C1 segment of cervical spinal cord (tissue), 14 donors: ENCODE results near the gene APOBEC3C.
"Not testable (repeated sequence)": the region's sequence is repeated elsewhere in the genome, so short reads cannot be mapped to it uniquely, and the experiment has no call there.

ENCODE experiments used
- DNase-seq, 14 donors: peaks; one replicate each; lab custom pipeline; 2025; lab: John Stamatoyannopoulos, UW

The APOBEC3C gene

DNA sequence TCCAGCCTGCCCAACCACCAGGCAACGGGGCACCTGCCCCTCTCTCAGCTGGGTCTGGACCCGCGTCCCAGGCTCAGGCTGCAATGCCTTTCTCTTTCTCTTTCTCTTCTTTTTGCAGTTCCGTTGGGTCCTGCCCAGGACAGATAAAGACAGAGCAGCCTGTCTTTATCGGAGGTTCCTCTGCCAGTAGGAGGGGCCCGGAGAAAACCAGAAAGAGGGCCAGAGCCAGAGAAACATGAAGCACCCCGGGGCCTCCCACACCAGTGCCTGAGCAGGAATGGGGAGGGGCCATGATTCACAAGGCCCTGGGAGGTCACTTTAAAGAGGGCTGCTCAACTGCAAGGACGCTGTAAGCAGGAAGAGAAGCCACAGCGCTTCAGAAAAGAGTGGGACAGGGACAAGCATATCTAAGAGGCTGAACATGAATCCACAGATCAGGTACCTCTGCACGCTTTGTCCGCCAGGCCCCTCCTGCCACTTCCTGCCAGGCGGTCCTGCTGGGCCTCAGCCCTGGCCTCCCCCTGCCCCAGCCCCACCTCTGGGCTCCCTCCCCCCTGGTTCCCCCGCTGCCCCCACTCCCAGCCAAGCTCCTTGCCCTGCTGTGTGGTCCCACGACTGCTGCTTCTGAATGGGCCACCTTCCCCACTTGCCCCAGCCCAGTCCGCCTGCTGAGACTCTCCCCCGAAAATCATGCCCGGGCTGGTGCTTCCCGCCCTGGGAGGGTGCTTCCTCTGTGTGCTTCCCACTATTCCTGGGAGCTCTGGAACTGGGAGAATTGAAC is at the start of gene APOBEC3C:
APOBEC3C (plus strand) TSS at position 316 of the 781 bp plus-strand sequence; CDS start at position 422, 106 bp downstream.
- peak in 10 of 14 donors; percentile 1 to 52 (median 29) for DNase-seq

DNA sequence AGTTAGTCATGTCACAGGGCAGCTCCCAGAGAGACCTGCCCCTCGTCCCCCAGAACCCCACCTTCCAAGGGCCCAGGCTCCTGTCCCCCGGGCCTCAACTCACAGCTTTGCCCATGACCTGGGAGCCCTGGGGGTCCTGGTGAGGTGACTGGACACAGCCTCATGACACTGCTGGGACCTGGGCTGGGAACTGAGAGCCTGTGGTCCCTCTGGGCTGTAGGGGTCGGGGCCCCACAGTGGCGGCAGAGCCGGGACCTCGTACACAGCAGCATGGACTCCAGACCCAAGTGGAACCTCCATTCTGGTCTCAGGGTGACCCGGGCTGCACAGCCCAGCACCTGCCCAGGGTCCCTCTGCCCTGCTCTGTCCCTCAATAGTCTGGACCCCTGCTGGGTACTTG is 49.8 kb upstream of the APOBEC3C start:
- no peak for DNase-seq

DNA sequence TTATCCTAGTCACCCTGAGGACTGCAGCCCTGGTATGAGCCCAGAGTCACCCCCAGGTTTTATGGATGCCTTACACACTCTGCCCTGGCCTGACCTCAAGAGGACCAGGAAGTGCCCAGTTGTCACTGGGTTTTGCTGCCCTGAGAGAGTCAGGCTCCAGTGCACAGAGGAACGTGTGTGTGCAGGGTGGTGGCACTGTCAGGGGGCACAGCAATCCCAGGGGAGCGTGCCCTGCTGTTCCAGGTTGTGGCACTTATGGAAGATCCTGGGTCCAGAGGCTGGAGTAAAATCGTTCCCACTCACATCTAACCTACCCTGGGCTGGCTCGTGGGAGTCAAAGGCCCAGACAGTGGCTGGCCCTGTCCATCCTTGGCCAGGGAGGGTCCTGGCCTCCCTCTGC is 49.1 kb upstream of the APOBEC3C start:
- no peak for DNase-seq

DNA sequence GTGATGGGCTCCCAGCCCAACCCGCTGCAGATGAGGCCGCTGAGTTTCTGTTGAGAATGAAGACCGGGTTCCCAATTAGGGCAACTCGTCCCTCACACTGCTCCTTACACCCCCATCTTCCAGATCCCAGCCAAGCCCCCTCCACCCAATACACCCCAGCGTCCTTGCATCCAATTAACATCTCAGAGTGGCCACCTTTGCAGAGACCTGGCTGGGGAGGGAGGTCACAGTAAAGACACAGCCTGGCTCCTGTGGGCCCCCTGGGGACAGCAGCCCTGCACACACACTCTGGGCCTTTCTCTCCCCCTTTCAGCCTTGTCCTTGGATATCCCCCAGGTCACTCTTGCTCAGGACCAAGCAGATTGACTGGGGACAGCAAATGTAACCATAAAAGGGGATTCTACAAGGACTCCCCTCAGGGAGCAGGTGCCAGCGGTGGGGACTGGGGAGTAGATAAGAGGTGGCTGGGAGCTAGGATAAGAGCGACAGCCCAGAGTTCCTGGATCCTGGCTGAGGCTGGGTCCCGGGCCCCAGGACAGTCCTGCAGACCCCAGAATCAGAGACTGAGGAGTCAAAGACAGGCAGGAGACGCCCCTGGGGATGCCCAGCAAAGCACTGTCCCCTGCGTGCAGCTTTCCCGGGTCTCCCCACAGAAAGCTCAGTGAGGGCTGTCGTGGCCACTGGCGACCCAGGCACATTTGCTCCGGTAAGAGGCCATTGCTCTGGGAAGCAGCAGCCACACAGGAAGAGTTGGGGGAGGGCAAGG is 48.3 kb upstream of the APOBEC3C start:
- no peak for DNase-seq

DNA sequence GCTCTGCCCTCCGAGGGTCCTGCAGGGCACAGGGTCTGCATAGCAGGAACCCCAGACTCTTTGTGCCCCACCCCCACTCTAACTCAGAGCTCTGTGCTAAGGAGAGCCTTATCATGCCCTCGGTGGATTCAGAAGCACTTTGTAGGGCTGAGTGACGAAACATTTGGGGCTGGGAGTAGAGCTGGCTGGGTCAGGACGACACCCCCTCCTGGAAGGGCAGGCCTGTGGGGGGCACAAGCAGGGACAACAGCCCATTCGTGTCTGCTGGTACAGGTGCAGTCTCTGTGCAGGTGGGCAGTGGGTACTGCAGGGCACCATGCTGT is 47.7 kb upstream of the APOBEC3C start:
- no peak for DNase-seq

DNA sequence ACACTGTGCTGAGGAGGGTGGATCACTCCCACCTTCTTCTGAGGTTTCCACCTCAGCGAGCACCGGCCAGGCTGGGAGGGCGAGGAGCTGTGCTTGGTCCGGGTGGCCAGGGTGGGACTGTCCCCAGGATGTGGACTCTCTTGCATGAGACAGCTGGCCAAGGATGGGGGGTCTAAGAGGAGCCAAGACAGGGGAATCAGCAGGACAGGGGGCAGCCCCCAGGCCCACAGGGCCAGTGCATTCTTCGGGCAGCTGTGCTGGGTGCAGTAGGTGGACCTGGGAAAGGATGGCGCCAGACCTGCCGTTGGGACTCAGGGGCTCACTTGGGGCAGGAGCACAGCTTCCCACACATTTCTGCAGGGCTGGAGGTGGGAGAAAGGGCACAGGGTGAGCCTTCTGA is 47.1 kb upstream of the APOBEC3C start:
- DNase-seq, result no peak

DNA sequence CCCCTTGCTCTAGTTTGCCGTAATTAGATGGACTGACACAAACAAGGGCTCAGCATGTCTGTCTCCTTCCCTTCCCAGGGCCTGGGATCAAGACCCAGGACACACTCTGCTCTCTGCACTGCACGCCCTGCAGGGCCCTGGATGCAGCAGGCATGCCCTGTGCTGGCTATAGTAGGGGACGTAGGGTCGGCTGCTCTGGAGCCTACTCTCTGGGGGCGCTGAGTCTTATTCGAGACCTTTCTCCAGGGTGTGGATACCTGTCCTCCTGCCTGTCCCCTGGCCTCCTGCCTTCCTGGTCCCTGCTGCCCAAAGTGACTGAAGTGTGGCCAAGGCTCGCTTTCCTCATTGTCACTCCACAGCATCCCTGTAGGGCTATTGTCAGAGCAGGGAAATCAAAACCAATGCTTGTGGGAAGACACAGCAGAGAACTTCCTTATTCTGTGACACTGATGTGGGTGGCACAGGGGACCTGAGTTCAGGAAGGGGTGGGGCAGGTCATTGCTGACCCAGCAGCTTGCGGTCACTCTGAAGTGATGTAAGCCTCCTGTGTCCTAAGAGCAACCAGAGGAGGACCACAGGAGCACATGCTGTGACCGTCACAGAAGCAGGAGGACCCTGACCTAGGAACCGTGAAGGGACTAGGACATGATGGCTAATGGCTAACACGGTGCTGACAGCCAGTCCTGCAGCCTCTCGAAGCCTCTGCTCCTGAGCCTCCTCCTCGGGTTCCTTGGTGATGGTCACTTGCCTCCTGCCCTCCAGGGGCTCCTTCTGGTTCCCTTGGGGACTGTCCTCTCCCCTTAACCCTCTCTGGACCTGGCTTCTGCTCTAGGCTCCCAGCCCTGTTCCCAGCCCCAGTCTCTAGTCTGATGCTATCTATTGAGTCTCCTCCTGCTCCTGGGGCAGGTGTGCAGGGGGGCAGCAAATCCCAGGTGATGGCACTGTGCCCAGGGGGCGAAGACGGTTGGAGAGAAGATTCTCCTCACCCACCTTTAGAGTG is 46.3 kb upstream of the APOBEC3C start:
- DNase-seq, result peak in 2 of 14 donors; percentile 31 to 52

DNA sequence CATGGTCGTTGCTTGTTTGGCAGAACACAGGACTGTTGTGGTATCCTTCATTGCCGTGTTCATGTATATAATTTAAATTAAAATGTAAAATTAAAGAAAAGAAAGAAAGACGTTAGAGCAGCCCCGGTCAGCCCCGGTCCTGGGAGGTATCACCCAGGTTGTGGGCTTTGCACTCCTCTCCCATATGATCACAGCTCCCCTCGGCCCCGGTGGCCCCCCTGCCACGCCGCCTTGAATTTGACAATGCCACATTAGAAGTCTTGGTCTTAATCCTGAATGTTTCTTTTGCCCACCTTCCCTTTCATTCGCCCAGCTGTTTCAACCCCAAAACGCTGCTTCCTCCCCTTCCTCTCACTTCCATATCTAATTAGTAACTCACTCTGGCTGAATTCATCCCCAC is 45.3 kb upstream of the APOBEC3C start:
- DNase-seq, result no peak

DNA sequence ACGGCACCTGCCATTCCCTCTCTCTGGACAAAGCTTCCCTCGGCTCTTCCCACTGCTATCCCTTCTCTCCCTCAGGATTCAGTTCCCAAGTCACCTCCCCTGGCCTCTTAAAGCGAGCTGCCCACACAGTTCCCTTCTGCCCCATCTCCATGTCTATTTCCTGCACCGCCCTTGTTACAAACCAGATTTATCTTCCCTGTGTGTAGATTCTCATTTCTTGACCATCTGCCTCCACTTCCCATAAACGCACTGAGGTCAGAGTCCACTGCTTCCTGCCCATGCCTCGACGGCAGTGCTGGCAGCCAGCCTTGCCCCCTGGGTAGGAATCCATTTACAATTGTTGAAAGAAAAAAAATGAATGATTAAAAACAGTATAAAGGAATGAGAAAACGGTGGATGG is 43.5 kb upstream of the APOBEC3C start:
- no peak for DNase-seq

DNA sequence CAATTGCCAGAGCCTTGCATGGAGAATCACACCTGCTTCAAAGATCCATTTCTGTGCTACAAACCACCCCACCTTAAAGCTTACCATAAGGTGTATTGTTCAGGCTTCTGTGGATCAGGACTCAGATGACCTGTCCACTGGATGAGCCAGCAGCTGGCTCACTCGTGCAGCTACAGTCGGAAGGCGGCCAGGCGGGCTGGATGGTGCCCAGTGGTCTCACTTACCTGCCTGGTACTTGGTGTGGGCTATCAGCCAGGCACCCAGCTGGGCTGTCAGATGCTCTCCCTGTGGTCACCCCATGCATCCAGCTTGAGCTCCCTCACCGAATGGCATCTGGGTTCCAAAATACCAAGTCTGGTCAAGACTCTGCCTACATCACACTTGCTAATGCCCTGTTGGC is 42.9 kb upstream of the APOBEC3C start:
- DNase-seq, result no peak

DNA sequence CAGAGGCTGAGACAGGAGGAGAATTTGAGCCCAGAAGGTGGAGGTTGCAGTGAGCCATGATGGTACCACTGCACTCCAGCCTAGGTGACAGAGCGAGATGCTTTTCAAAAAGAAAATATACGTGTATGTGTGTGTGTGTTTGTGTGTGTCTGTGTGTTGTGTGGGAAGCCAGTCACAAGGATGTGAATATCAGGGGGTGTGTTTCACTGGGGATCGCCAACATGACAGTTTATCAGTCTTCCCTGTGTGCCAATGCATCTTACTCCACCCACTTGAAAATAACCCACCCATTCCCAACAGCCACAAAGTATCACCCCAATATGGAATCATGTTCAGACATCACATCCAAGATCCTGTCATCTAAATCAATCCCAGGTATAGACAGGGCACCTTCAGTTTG is 42.3 kb upstream of the APOBEC3C start:
- no peak for DNase-seq

DNA sequence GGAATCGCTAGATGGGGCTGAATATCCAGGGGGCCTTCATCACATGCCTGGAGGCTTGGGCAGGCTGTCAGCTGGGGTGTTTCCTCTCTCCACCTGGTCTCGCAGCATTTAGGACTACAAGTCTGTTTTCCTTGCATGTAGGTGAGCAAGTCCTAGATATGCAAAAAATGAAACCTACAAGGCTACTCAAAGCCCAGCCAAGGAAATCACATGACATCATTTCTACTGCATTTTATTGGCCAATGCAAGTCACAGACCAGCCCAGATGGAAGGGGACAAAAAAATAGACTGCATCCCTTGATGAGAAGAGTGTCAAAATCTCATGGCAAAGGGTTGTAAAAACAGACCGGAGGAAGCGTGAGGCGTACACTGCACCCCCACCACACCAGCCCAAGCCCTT is 41.5 kb upstream of the APOBEC3C start:
- no peak for DNase-seq

DNA sequence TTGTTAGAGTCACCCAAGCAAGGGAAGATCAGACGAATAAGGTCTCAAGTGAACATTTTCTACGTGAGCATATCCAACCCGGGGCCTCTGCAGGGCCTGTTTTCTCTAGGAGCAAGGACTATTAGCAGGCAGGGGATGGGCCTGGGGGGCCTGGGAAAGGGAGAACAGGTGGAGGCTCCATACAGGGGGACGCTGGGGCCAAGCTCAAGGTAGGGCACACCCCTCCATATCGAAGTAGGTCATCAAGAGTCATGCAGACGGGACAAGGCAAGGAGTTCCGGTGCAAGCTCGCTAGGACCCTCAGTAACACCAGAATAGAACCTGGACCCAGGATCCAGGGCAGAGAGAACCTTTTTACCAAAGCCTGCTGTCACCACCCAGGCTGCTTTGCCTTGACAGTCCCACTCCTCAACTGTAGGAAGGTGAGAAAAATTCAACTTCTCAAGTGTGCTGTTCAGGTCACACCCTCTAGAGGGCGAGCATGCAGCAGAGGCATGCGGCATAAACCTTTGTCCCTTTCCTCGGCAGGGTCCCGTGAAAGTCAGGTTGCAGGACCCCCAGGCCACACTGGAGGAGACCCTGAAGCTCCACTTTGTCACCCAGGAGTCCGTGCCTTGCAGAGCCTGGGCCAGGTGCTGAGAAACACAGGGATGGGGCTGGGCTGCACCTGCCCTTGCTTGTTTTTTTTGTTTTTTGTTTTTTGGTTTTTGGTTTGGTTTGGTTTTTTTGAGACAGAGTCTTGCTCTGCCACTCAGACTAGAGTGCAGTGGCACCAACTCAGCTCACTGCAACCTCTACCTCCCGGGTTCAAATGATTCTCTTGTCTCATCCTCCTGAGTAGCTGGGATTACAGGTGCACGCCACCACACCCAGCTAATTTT is 40.5 kb upstream of the APOBEC3C start:
- no peak for DNase-seq

DNA sequence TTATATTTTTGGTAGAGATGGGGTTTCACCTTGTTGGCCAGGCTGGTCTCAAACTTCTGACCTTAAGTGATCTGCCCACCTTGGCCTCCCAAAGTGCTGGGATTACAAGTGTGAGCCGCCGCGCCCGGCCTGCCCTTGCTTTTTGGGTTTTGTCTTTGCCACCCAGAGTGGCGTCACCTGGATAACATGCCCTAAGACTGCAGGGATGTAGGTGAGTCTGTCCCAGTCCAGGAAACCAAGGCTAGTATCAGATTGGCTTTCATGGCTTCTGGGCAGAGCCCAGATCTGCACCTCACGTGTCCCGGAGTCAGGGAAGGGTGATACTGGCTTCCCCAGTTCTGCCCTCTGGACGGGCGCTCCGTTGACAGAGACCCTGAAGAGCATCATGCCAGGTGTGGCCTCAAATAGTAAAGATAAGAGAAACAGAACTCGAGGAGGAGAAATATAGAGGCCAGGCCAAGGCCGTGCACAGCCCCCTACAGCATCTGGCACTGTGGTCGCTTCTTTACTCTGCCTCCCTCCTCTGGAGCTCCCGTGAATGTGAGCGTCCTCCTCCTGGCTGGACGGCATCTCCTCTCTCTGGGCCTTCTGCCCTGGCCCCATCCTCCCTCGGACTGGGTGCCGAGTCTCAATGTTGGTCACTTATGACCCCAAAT is 39.8 kb upstream of the APOBEC3C start:
- no peak for DNase-seq

DNA sequence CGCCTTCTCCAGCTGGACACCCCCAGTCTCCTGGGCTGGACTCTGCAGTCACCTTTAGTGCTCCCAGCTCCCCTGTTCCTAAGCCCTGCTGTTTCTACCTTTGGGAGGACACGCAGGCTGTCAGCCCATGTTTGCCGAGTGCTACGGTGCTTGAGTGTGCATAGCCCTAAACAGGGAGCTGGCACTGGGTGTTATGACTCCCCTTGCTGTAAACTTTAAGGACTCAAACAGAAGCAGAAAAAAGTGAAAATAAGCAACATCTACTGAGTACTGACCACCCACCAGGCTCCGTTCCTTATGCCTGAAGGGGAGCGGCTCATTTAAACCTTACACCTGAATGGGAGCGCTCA is 39.3 kb upstream of the APOBEC3C start:
- no peak for DNase-seq

DNA sequence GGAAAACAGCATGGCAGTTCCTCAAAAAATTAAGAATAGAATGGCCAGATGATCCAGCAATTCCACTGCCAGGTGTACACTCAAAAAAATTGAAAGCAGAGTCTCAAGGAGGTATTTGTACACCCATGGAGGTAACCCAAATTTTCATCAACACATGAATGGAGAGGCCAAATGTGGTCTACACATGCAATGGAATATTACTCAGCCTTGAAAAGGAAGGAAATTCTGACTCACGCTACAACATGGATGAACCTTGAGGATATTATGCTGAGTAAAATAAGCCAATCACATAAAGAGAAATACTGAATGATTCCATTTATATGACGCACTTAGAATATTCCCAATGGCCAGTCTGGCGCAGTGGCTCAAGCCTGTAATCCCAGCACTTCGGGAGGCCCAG is 36.8 kb upstream of the APOBEC3C start:
- not testable (repeated sequence) for DNase-seq

DNA sequence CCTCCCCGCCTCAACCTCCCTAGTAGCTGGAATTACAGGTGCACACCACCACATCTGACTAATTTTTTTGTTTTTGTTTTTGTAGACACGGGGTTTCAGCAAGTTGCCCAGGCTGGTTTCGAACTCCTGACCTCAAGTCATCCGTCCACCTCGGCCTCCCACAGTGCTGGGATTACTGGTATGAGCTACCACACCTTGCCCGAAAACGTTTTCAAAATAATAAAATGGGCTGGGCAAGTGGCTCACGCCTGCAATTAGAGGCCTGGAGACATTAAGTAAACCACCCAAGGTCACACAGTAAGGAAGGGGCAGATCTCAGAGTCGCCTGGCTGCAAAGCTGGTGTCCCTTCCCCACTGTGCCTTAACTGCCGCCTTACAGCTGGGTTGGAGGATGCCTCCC is 33.5 kb upstream of the APOBEC3C start:
- DNase-seq, result not testable (repeated sequence)

DNA sequence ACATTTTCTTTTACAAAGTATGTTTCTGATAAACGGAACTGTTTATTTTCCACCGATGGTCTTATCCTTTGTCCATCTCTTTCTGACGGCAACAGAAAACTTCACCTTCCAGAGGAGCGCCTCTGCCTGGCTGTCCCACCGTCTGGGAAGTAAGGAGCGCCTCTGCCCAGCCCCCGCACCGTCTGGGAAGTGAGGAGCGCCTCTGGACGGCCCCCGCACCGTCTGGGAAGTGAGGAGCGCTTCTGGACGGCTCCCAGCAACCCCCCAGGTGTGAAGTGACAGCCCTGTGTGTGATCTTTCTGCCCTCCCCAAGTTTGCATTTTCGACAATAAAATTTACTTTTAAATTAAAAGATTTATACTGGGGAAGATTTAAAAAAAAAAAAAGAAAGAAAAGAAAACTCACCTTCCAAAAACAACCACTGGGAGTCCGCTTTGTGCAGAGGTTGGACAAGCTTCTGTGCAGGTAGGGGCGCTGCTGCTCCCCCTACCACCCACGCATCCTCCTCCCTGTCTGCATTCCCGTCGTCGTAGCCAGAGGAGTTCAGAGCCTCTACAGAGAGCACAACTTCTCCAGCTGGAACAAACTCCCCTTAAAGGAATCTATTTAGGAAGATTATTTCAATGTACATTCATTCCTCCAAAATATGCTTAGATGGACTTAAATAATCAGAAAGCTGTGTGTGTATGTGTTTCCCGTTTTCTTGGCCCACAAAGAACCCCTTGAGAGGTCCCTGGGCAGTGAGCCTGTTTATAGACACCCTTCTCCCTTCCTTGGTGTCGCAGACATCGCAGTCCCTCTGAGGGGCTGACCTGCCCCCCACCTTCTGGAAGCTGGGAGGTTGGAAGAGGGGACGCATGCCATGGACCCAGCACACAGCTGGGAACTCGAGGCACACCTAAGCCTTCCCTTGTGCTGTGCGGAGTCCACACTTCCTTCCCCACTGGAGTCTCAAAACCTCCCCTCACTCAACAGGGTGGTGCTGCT is 32.8 kb upstream of the APOBEC3C start:
- no peak for DNase-seq
